Activated CD4-positive, alpha-beta T cell treated with anti-CD3 and anti-CD28 coated beads, Interleukin-2, amount 50 U/mL, for 4 hours (primary cell): ENCODE measurements around the gene ADGRV1.
"Not testable (repeated sequence)": the region's sequence is repeated elsewhere in the genome, so short reads cannot be mapped to it uniquely, and the experiment has no call there.

Experiments used
- DNase-seq, 2 experiments: peaks; one replicate each; pipeline ENCODE4 v3.0.0-alpha.2; 2020

ADGRV1 gene

DNA sequence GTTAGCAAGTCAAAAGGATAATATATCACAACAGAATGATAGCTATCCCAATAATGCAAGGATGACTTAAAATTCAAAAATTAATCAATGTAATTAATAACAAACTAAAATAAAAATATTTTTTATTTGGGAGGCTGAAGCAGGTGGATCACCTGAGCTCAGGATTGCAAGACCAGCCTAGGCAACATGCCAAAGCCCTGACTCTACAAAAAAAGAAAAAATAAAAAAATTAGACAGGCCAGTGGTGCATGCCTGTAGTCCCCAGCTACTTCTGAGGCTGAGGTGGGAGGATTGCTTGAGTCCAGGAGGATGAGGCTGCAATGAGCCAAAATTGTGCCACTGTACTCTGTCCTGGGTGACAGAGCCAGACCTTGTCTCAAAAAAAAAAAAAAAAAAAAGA is 399.3 kb downstream of the ADGRV1 start:
- no peak for DNase-seq

DNA sequence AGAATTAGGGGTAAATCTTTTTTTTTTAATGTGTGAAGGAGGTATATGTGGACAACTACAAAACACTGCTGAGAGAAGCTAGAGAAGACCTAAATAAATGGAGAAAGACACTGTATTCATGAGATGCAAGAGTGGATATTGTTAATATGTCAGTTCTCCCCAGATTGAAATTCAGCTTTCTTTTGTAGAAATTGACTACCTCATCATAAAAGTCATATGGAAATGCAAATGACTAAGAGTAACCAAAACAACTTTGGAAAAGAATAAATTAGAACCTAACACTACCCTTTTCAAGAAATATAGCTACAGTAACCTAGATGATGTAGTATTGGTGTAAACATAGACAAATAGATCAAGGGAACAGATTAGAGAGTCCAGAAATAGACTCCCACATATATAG is 400.7 kb downstream of the ADGRV1 start:
- no peak for DNase-seq

DNA sequence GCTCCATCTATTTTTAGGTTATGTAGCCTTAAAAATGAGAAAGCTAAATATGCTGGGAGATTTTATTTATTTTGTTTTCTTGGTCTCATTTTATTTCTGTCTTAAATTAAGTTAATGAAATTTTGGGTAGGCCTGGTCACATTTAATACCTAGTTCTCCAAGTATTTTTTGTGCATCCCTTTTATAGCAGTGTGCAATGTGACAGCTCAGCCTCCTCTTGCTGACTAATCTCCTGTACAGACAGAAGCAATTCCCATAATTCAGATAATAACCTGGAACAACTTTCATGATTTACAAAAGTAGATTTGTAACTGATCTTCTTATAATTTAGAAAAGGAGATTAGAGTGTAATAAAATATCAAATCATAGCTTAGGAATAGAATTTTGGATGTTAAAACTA is 403.9 kb downstream of the ADGRV1 start:
- no peak for DNase-seq

DNA sequence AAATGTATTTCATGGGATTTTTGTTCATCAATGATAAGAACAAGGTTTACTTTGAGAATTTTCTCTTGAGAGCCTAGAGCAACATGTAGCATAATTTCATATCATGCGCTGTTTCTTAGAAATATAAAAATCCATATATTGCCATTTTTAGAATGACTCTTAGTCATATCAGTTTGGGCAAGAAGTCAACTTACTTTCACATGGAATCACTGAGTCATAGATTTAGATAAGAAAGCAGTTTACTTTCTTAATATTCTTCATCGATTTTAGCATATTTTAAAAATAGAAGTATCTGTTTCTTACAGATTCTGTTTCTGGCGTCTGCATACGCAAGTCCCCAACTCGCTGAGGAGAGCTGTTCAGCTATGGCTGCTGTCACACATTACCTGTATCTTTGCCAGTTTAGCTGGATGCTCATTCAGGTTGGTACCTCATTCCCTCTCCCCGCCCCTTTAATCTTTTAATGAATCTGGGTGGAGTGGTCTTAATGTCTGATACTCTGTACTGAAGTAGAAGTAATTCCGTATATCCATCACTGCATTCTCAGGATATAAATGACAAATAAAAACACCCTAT is 406.6 kb downstream of the ADGRV1 start:
- no peak for DNase-seq

DNA sequence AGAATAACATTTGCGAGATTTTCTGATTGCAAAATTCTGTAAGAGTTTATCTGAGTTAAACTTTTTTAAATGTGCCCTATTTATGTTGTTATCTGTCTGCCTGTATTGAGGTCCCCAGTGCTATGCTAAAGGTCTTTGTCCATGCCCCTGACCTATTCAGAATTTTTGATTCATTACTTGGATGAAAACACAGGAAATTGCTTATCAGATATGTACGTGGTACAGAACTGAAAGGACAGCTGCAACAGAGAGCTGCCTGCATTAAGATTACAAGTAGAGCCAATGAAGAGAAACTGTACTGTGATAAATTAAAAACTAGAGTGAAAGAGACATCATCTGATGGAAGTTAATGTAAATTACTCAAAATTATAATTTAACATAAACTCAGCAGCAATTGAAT is 408.8 kb downstream of the ADGRV1 start:
- no peak for DNase-seq

DNA sequence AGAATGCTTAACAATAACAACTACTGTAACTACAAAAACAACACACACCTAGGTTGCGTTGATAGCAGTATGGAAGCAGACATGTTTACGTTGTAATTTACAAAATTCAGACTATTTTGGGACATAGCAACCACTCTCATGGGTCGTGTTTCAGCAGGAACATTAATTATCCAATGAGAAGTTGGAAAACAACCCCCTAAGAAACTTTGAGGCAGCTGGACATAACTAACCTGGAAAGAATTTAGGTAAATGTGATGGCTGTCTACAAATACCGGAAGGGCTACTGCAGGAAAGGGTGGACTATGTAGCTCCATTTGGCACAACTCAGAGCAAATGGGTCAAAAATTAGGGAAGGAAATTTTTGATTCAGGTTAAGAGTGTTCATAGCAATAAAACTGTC is 409.3 kb downstream of the ADGRV1 start:
- no peak for DNase-seq

DNA sequence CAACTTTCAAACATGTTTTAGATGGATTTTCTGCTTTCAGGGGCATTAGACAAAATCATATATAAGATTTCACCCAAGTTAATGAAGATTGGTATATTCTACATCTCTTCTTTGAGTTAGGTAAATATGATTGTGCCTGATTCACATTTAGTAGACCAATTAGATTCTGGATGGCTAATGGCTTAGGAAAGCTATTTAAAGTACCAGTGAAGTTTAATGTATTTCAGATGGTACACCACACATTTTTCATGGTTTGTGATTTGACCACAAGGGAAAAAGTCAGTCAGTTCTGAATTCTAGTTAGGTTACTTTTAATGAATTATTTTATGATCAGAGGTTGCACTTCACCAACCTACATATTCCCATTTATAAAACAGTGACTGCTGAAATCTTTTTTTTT is 409.7 kb downstream of the ADGRV1 start:
- DNase-seq = no peak

DNA sequence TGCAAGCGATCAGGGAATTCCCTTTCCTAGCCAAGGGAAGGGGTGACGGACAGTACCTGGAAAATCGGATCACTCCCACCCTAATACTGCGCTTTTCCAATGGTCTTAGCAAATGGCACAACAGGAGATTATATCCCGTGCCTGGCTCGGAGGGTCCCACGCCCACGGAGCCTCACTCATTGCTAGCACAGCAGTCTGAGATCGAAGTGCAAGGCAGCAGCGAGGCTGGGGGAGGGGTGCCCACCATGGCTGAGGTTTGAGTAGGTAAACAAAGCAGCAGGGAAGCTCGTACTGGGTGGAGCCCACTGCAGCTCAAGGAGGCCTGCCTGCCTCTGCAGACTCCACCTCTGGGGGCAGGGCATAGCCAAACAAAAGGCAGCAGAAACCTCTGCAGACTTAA is 411.3 kb downstream of the ADGRV1 start:
- DNase-seq = not testable (repeated sequence)

DNA sequence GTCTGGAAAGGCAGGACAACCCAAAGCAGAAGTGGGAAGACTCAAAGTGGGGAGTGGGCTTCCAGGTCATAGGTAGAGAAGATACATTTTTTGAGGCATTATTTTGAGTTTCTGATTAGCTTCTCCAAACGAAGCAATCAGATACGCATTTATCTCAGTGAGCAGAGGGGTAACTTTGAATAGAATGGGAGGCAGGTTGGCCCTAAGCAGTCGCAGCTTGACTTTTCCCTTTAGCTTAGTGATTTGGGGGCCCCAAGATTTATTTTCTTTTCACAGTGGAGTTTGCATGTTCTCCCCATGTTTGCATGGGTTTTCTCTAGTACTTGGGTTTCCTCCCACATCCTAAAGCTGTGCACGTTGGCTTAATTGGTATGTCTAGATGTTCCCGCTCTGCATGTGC is 422.6 kb downstream of the ADGRV1 start:
- no peak for DNase-seq

DNA sequence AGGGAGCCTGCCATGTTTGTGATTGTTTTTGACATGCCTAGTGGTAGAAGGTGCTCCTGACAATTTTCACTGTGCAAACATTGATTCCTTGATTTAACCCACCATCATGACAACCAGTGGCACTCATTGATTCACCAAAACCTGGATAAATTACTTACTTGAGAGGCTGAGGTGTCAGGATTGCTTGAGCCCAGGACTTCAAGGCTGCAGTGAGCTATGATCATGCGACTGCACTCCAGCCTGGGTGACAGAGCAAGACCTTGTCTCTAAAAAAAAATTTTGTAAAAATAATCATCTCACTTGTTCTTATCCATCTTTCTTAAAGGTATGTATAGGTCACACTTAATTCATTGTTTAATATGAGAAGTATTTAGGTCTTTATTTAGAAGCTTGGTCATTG is 423.2 kb downstream of the ADGRV1 start:
- DNase-seq = no peak

DNA sequence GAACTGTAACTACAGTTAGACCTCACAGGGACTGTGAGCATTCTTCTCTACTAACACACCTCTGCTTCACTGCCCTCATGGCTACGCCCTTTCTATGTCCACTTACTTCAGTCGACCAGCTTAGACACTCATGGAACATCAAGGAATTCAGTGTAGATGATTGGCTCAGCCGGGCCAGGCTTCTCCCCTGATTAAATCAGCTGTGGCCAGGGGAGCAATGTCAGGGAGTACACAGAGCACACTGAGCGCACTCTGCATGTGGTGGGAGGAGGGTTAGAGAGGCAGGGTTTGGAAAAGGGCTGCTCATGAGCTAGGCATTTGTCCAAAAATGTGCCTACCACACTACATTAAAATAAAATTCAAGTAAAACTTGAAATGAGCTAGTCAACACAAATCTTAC is 424.0 kb downstream of the ADGRV1 start:
- DNase-seq = no peak

DNA sequence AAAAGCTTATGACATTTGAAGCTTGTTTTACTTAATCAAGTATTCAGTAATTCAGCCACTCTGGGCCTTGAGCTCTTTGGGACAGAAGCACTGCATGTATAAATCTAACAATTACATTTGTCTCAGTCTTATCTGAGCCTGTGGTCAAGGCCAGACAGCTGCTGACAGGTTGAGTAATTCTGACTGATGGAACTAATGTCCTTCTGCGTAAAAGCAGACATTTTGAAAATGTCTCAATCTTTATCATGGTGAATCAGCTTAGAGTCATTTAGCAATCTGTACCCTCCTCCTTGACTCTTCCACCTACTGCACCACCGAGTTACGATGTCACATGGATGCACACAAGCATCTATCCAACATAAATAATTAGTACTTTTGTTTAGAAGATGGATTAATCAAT is 424.6 kb downstream of the ADGRV1 start:
- DNase-seq = no peak

DNA sequence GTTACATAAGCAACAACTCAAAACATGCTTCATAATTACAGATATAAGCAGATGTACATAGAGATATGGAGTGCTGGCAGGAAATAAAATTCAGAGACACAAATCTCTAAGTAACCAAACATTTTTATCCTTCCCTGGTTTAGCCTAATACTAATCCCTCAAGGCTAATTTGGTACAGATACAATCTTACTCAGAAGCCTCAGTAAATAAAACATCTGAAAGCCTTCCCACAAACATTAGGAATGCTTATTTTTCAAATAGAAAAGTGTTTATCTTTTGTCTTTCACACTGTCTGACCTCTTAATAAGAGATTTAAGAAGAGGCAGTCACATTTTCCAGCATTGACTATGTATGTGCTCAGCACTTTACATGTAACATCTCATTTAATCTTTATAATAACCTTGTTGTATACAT is 425.1 kb downstream of the ADGRV1 start:
- no peak for DNase-seq

DNA sequence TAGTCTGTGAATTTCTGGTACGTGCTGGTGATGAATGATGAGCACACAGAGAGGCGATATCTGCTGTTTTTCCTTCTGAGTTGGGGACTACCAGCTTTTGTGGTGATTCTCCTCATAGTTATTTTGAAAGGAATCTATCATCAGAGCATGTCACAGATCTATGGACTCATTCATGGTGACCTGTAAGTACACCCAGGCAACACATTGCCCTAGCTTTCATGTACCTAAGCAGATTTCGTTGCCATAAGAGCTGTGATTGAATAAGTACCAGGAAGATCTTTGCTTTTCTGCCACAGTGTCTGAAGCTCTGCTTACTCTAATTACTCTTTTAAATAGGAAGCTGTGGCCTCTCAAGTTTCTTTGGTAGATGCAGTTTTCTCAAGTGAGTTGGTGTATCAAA is 426.7 kb downstream of the ADGRV1 start:
- DNase-seq = no peak

DNA sequence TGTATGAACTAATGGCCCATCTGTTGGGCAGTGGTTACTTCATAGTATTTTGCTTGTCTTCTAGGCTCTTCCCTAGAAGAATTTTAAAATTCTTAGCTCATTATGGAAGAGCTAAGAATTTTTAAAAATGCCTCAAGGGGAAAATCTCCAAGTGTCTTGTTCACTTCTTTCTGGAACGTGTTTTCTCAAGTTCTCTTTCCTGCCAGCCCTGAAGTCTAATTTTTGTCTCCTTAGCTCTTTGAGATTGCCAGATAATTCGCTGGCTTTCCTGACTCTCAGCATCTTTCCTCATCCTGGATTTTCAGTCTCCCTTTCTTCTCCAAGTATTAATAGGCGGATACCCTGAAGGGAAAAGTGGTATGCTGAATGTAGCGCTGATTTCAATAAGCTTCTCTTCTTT is 429.1 kb downstream of the ADGRV1 start:
- DNase-seq = no peak

DNA sequence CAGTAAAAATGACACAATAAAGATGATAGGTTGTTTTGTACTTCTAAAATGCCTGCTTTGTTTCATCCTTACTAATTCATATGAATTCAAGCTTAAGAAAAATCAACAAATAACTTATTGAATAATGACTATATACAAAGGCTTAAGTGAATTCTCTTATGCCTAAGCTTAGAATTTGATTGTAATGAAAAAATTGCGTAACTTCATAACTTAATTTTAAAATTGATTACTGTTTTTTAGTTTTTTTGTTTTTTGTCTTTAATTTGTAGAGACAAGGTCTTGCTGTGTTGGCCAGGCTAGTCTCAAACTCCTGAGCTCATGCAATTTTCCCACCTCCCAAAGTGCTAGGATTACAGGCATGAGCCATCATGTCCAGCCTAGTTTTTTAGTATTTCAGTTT is 432.6 kb downstream of the ADGRV1 start:
- no peak for DNase-seq

DNA sequence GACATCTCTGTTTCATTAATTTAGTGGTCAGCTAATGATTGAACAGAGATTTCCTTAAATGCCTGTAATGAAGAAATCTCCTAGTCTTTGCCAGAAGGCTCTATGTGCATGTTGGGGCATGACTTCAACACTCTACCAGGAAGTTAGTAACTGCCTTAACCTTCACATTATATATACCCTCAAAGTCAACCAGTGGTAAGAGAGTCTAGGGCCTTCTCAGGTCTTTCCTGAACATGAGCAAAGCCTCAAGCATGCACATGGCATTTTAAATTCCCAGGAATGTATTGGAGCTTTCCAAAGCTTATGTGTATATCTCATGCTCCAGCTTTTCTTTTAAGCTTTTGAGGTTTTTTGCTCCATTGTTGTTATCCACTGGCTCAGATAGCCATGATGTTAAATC is 436.2 kb downstream of the ADGRV1 start:
- DNase-seq = no peak

DNA sequence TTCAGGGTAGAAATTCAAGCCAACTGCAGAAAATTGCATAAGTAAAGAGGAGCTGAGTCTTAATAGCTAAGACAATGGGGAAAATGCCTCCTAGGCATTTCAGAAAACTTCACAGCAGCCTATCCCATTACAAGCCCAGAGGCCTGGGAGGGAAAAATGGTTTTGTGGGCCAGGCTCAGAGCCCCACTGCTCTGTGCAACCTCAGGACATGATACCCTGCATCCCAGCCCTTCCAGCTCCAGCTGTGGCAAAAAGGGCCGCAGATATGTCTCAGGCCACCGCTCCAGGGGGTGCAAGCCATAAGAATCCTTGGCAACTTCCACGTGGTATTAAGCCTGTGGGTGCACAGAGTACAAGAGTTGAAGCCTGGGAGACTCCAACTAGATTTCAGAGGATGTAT is 437.5 kb downstream of the ADGRV1 start:
- no peak for DNase-seq

DNA sequence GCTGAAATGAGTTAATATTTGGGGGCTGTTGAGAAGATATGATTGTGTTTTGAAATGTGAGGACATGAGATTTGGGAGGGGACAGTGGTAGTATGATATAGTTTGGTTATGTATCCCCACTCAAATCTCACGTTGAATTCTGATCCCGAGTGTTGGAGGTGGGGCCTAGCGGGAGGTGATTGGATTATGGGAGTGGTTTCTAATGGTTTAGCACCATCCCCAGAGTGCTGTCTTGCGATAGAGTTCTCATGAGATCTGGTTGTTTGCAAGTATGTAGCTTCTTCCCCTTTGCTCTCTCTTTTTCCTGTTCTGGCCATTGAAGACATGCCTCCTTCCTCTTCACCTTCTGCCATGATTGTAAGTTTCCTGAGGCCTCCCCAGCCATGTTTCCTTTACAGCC is 438.5 kb downstream of the ADGRV1 start:
- DNase-seq = no peak

DNA sequence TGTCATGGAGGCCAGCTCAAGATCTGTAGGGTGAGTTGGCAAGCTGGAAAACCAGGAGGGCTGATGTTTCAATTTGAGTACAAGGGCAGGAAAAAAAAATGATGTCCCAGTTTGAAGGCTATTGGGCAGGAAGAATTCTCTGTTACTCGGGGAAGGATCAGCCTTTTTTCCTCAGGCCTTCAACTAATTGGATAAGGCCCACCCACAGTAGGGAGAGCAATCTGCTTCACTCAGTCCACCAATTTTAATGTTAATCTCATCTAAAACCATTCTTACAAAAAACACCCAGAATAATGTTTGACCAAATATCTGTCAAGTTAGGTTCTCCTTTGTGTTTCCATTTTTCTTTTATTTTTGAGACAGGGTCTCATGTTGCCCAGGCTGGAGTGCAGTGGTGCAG is 442.1 kb downstream of the ADGRV1 start:
- DNase-seq = no peak

DNA sequence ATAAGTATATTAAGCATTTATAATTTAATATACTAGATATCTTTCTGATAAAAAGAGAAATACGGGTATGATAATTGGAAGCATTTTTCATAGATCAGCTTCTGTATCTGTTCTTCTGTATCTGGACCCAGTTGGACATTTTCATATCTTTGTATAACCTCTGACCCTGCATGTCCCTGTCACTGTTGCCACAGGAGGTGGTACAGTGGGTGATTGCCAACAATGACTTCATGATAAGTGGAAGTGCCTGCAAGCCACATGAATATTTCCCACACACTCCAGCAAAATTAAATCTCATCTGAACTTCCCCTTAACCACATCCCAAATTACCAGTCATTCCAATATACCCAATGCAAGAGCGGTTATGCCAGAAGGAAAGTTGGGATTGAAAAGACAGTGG is 448.1 kb downstream of the ADGRV1 start:
- DNase-seq = no peak

DNA sequence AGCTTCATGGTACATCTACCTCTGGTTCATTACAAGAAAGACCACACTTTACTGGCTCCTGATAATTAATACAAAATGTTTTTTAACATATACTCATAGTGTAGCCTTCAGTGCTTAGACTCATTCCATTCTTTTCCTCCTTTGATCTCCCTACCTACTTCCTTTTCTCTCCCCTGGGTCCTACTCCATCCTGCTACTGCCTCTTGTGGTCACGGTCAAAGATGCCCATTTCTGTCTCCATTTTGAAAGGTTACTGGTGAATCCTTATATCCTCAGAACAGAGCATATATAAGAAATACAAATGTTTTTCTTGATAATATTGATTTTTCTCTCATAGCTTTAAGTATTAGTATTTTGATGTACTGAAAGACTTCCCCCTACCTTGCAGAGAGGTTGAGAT is 448.7 kb downstream of the ADGRV1 start:
- DNase-seq = no peak

DNA sequence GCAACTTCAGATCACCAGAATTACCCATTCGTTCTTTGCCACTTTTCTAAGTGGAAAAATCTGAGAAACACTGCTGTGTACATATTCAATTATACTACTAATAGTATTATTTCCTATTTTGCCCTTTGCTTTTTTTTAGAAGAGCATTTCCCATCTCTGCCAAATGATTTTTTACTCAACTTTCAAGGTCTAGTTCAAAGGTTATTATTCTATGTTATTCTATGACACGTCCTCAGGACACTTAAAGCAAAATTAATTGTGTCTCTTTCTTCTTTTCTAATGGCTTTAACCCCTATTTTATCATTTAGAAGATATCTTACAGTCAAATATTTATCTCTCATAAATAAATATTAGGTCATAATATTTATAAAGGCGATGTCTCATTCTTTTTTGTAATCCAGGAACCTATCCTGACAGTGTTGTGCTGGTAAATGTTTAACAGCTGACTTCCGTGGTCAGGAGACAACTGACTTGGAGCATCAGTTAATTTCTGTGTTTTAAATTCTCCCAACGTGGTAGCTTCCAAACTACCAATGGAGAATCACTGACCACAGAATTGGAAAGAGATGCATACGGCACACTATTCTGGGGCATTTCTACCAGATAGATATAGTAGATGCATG is 449.3 kb downstream of the ADGRV1 start:
- no peak for DNase-seq

DNA sequence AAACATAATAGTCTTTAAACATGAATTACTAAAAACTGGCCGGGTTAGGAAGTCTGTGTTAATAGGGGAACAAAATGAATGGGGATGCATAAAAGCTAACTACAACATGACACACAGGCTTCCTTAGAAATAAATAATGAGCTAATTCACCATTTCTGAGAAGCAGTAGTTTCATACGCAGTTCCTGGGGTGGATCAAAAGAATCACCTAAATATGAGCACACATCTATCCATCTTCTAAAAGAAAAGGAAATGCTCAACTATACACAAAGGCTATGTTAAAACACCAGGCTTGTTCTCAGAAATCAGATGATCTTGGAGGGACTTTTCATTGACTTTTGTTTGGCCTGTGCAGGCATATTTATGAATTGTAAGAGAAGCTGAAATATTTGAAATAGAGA is 451.5 kb downstream of the ADGRV1 start:
- DNase-seq = no peak

DNA sequence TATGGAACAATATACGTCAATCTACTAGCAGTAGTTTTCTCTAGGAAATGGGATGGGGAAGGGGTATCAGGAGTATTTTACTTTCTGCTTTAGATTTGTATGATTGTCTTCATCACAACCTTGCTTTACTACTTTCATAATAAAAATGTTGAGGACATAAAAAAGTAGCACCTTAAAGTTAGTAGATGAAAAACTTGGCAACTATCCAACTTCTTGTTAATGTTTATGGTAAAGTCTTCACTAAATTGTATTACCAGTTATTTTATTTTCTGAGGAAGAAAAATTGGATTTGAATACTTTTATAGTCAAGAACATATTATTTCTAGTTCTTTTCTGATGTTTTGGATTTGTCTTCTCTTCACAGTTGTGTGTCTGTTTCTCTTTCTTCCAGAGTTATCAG is 452.4 kb downstream of the ADGRV1 start:
- DNase-seq = no peak

DNA sequence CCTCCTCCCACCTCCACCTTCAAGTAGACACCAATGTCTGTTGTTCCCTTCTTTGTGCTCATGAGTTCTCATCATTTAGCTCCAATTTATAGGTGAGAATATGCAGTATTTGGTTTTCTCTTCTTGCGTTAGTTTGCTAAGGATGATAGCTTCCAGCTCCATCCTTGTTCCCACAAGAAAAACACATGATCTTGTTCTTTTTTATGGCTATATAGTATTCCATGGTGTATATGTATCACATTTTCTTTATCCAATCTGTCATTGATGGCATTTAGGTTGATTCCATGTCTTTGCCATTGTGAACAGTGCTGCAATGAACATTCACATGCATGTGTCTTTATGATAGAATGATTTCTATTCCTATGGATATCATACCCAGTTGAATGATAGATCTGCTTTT is 454.3 kb downstream of the ADGRV1 start:
- not testable (repeated sequence) for DNase-seq
